Osteoblast (primary cell): ENCODE measurements around the gene SHROOM3. TPM values are rescaled to one million over a fixed set of nuclear protein-coding genes. Genes with fewer than 3 reads are reported as not detected.

Experiments
- DNase-seq: peaks from one replicate; pipeline ENCODE4 v3.0.0; 2011; ENCODE audit warnings: low spot score, mixed read lengths; ENCODE audit not compliant: insufficient read length; ENCODE audit errors: missing footprints
- H2AFZ ChIP-seq: 2 replicates; pipeline ENCODE4 v1.6.0; 2011; ENCODE audit warnings: mild to moderate bottlenecking, low read length
- H3K27ac ChIP-seq: 2 replicates; pipeline ENCODE4 v1.5.1; 2011; ENCODE audit warnings: mild to moderate bottlenecking, low read depth, low read length, moderate library complexity
- H3K27me3 ChIP-seq: 2 replicates; pipeline ENCODE4 v1.6.0; 2012; ENCODE audit warnings: mild to moderate bottlenecking, control low read depth, inconsistent platforms, low read length, moderate library complexity; ENCODE audit not compliant: insufficient read depth
- H3K36me3 ChIP-seq: 2 replicates; pipeline ENCODE4 v1.5.1; 2011; ENCODE audit warnings: mild to moderate bottlenecking, low read length, control low read depth, moderate library complexity; ENCODE audit not compliant: insufficient read depth
- H3K4me1 ChIP-seq: 2 replicates; pipeline ENCODE4 v1.5.1; 2011; ENCODE audit warnings: mild to moderate bottlenecking, low read length, control low read depth, moderate library complexity; ENCODE audit not compliant: insufficient read depth
- H3K4me2 ChIP-seq: 2 replicates; pipeline ENCODE4 v1.6.0; 2011; ENCODE audit warnings: mild to moderate bottlenecking, low read length; ENCODE audit not compliant: insufficient read depth
- H3K4me3 ChIP-seq: fragments of 200-600 bp; sonication (generic); 3 replicates; pipeline ENCODE4 v1.5.1; 2012; ENCODE audit warnings: mild to moderate bottlenecking, low read length, inconsistent platforms; ENCODE audit not compliant: insufficient read depth
- H3K79me2 ChIP-seq: 2 replicates; pipeline ENCODE4 v1.6.0; 2012; ENCODE audit warnings: mild to moderate bottlenecking, low read length, control low read depth, inconsistent platforms; ENCODE audit not compliant: insufficient read depth
- H3K9me3 ChIP-seq: 2 replicates; pipeline ENCODE4 v1.5.1; 2011; ENCODE audit warnings: low read depth, low read length, control low read depth
- H4K20me1 ChIP-seq: 2 replicates; pipeline ENCODE4 v1.6.0; 2012; ENCODE audit warnings: mild to moderate bottlenecking, low read length, control low read depth; ENCODE audit not compliant: insufficient read depth
- CTCF ChIP-seq: IDR thresholded peaks from 2 replicates; pipeline ENCODE4 v1.5.1; 2011; ENCODE audit warnings: mild to moderate bottlenecking, low read depth, low read length, moderate library complexity; ENCODE audit errors: extremely low read depth
- total RNA-seq: library from RNA; depleted of rRNA; stranded (reverse); fragments of >200 nt; gene quantifications from 2 replicates; pipeline ENCODE4 v1.2.3, GENCODE V29; 2012

Gene SHROOM3
- total RNA-seq, 1 donor = 9.8 TPM

- no peak overlapping the region for H3K4me3 ChIP-seq
- no peak overlapping the region for H3K4me2 ChIP-seq
- H2AFZ ChIP-seq = no peak overlapping the region
- H3K9me3 ChIP-seq = no peaks in the 10 kb centered on the region
- no peaks in the 10 kb centered on the region for H4K20me1 ChIP-seq
- no peaks in the 10 kb centered on the region for H3K36me3 ChIP-seq
- H3K4me1 ChIP-seq = no peaks in the 10 kb centered on the region
- DNase-seq = no peak
- H3K27ac ChIP-seq = no peak overlapping the region
- no peaks in the 10 kb centered on the region for H3K79me2 ChIP-seq
- H3K27me3 ChIP-seq = no peaks in the 10 kb centered on the region
- TF ChIP-seq CTCF = no peak
These were observed 146.3 kb downstream of the SHROOM3 start for GRCh38 chr4:76581077-76581962.

- Histone ChIP-seq H3K79me2 (no peaks in the 10 kb centered on the region), H3K9me3 (no peaks in the 10 kb centered on the region), H3K27ac (no peak overlapping the region), H3K36me3 (no peaks in the 10 kb centered on the region), H3K4me2 (no peak overlapping the region), H3K27me3 (no peaks in the 10 kb centered on the region), H3K4me1 (no peaks in the 10 kb centered on the region), H3K4me3 (no peak overlapping the region), H2AFZ (no peak overlapping the region), H4K20me1 (no peaks in the 10 kb centered on the region)
- DNase-seq = no peak
- no peak for TF ChIP-seq CTCF
These were observed 147.2 kb downstream of the SHROOM3 start for GRCh38 chr4:76582074-76582816.

- H4K20me1 ChIP-seq = no peaks in the 10 kb centered on the region
- no peak for DNase-seq
- H3K27me3 ChIP-seq = no peaks in the 10 kb centered on the region
- no peaks in the 10 kb centered on the region for H3K79me2 ChIP-seq
- no peak overlapping the region for H3K4me3 ChIP-seq
- no peak overlapping the region for H3K27ac ChIP-seq
- H3K36me3 ChIP-seq = no peaks in the 10 kb centered on the region
- no peak overlapping the region for H3K4me2 ChIP-seq
- H2AFZ ChIP-seq = no peak overlapping the region
- no peaks in the 10 kb centered on the region for H3K4me1 ChIP-seq
- no peak for TF ChIP-seq CTCF
- no peaks in the 10 kb centered on the region for H3K9me3 ChIP-seq
These were observed 147.7 kb downstream of the SHROOM3 start for GRCh38 chr4:76582817-76583087.
